Thoracic aorta (tissue), 2 donors: ENCODE data around the gene FN1. TPM values are rescaled to one million over a fixed set of nuclear protein-coding genes. Genes with fewer than 3 reads are reported as not detected.

Experiments
- ATAC-seq: fragments of 150-250 bp; one replicate; pipeline ENCODE4 v1.8.0; 2017; ENCODE audit warnings: low read depth; ENCODE audit not compliant: insufficient number of reproducible peaks, low FRiP score
- DNase-seq: peaks from one replicate; pipeline ENCODE4 v3.0.0-alpha.2; 2020; ENCODE audit warnings: low spot score
- H3K27ac ChIP-seq, 2 donors: fragments of 200-600 bp; sonication (generic); 1 replicate in 1 of 2; 2 replicates in 1 of 2; pipeline ENCODE4 v1.5.1; 2016; ENCODE audit warnings: mild to moderate bottlenecking in 2 of 2, moderate library complexity in 2 of 2
- H3K27me3 ChIP-seq: fragments of 200-600 bp; sonication (generic); replicated peaks from 2 replicates; pipeline ENCODE4 v1.6.0; 2016; ENCODE audit warnings: mild to moderate bottlenecking; ENCODE audit not compliant: insufficient read depth
- H3K36me3 ChIP-seq: fragments of 200-600 bp; sonication (generic); one replicate; pipeline ENCODE4 v1.5.1; 2016
- H3K4me1 ChIP-seq, 2 donors: fragments of 200-600 bp; sonication (generic); 1 replicate in 1 of 2; 2 replicates in 1 of 2; pipeline versions ENCODE4 v1.5.1 to v1.6.0; 2016; ENCODE audit warnings: low read depth in 2 of 2, mild to moderate bottlenecking in 1 of 2; ENCODE audit not compliant: control insufficient read depth in 1 of 2
- H3K4me3 ChIP-seq: fragments of 200-600 bp; sonication (generic); 2 replicates; pipeline ENCODE4 v1.5.1; 2016; ENCODE audit warnings: mild to moderate bottlenecking
- H3K9me3 ChIP-seq: fragments of 200-600 bp; sonication (generic); 2 replicates; pipeline ENCODE4 v1.5.1; 2016
- total RNA-seq, 2 donors: library from RNA; depleted of rRNA; stranded (reverse); fragments of >200 nt; gene quantifications; one replicate each; pipeline versions ENCODE4 v1.1.0 to v1.2.3, GENCODE V29; 2016
- TF ChIP-seq, protein P1 (sequence below): fragments of 200-600 bp; sonication (generic); IDR thresholded peaks from one replicate; pipeline ENCODE4 v1.5.1; 2019; ENCODE audit warnings: antibody characterized with exemption

FN1 gene
- total RNA-seq, 2 donors from 2014 or later, result 6,415 to 8,882 TPM

DNA sequence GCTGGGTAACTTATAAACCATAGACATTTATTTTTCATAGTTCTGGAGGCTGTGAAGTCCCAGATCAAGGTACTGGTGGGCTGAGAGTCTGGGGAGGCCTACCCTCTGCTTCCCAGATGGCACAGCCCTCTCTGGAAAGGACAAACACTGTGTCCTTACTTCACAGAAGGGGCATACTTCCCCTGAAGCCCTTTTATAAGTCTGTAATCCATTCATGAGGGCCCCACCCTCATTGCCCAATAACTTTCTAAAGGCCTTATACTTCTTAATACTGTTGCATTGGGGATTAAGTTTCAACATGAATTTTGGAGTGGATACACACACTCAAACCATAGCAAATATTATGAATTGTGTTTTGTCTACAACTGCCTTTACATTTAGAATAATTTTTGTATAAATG lies 88.0 kb downstream of the FN1 start:
- Histone ChIP-seq H3K27me3 (no peaks in the 10 kb centered on the region), H3K4me1 (no peaks in the 10 kb centered on the region), H3K9me3 (no peaks in the 10 kb centered on the region), H3K27ac (no peak overlapping the region), H3K4me3 (no peak overlapping the region), H3K36me3 (peaks cover 31% of the 10 kb centered on the region)
- TF ChIP-seq, protein P1, sequence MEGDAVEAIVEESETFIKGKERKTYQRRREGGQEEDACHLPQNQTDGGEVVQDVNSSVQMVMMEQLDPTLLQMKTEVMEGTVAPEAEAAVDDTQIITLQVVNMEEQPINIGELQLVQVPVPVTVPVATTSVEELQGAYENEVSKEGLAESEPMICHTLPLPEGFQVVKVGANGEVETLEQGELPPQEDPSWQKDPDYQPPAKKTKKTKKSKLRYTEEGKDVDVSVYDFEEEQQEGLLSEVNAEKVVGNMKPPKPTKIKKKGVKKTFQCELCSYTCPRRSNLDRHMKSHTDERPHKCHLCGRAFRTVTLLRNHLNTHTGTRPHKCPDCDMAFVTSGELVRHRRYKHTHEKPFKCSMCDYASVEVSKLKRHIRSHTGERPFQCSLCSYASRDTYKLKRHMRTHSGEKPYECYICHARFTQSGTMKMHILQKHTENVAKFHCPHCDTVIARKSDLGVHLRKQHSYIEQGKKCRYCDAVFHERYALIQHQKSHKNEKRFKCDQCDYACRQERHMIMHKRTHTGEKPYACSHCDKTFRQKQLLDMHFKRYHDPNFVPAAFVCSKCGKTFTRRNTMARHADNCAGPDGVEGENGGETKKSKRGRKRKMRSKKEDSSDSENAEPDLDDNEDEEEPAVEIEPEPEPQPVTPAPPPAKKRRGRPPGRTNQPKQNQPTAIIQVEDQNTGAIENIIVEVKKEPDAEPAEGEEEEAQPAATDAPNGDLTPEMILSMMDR, result no peak
- DNase-seq, result no peak
- ATAC-seq, result no peak

DNA sequence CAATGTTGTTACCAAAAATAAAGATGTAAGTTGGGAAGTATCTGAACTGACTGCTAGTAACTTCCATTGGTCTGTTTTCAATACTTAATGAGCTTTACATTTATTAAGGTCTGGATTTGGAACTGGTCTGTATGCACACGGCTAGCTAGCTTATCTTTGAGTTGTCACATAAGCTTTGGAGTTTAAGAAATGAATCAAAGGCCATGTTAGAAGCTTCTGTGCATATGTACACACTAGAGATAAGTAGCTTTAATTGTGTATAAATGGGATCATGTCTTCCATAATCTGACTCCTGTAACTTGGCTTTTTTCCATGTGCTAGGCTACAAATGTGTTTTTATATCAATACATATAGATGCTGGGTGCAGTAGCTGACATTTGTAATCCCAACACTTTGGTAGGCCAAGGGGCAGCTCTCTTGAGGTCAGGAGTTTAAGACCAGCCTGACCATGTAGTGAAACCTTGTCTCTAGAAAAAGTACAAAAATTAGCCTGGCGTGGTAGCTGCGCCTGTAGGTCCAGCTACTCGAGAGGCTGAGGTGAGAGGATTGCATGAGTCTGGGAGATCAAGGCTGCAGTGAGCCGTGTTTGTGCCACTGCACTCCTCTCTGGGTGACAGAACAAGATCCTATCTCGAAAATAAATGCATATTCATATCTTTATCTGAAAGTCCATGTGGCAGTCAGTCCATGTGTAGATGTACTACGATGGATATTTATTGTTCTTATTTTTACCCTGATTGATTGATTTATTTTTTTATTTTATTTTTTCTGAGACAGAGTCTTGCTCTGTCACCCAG lies 96.8 kb downstream of the FN1 start:
- DNase-seq, result no peak
- peaks cover 31% of the 10 kb centered on the region for H3K36me3 ChIP-seq

DNA sequence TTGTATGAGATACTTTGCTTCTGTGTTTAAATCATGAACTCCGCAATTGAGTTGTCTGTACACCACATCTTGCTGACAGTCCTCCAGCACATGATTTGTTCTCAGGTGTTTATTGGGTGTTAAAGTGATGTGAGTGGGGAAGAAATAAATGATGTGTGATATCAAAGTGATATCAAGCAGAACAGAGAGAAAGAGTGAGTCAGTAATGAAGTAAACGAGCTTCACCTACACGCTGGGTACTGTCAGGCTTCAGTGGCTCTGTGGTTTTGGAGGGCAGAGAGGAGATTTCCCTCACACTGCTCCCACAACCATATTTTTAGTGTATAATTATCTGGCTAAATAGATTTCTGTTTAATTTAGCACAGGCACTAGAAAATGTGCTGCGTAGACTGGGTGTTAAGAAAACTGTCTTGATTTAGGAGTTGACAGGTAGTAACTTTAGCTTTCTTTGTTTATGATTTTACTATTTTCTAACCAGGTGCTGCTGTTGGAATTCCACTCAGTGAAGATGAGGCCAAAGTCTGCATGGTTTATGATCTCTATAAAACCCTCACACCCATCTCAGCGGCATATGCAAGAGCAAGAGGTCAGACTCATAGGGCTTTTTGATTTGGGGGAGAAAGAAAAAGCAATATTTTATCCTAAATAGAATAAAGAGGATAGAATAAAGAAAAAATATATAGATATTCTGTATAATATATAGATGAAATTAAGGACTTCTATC lies 102.8 kb downstream of the FN1 start:
- no peaks in the 10 kb centered on the region for H3K4me1 ChIP-seq
- TF ChIP-seq, protein P1, result no peak
- ATAC-seq, result no peak
- H3K9me3 ChIP-seq, result no peaks in the 10 kb centered on the region
- H3K27ac ChIP-seq, result no peak overlapping the region
- no peak for DNase-seq
- H3K4me3 ChIP-seq, result no peak overlapping the region
- peaks cover 28% of the 10 kb centered on the region for H3K36me3 ChIP-seq
- H3K27me3 ChIP-seq, result no peaks in the 10 kb centered on the region

More for the DNA sequence above, 96.8 kb downstream of the FN1 start:
- Histone ChIP-seq H3K27me3 (no peaks in the 10 kb centered on the region), H3K4me3 (no peak overlapping the region), H3K9me3 (no peaks in the 10 kb centered on the region), H3K27ac (no peak overlapping the region), H3K4me1 (no peaks in the 10 kb centered on the region)
- TF ChIP-seq, protein P1, result no peak
- ATAC-seq, result no peak

DNA sequence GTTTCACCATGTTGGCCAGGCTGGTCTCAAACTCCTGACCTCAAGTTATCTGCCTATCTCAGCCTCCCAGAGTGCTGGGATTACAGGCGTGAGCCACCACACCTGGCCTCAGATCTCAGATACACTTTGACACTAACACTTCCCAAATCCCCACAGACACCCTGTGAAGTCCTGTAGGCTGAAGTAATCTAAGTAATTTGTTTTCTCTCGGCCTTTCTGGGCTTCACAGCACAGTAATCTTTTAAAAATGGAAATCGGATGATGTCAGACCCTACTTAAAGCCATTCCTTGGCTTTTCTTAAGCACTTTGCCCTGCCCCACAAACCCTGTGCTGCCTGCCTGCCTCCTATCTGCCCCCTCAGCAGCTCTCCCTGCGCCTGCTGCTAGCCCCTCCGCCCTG lies 107.8 kb downstream of the FN1 start:
- peaks cover 0 to 6% of the 10 kb centered on the region in 2 donors for H3K4me1 ChIP-seq
- no peak for DNase-seq
- peaks cover 41% of the 10 kb centered on the region for H3K36me3 ChIP-seq
- no peaks in the 10 kb centered on the region for H3K9me3 ChIP-seq
- H3K27ac ChIP-seq, result no peak overlapping the region
- TF ChIP-seq, protein P1, result no peak
- H3K27me3 ChIP-seq, result no peaks in the 10 kb centered on the region
- H3K4me3 ChIP-seq, result no peak overlapping the region
- ATAC-seq, result no peak

DNA sequence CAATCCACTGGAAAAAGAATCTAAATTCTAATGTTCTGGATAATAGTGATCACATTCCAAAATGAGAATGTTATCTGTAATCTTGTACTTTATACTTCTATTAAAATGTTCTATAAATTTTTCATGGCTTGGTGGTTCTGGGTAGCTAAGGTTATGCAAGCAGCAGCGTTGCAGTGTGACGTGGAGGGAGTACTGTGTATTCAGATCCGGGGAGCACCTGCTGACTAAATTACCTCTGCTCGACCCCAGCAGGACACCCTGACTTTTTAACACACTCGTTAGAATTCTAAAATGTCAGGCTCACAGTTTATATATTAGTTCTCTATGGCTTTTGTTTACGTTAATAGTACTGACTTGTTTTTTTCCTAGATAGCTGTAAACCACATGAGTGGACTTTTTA lies 111.1 kb downstream of the FN1 start:
- Histone ChIP-seq H3K36me3 (peaks cover 47% of the 10 kb centered on the region), H3K4me3 (no peak overlapping the region), H3K27ac (no peak overlapping the region), H3K9me3 (no peaks in the 10 kb centered on the region), H3K27me3 (no peaks in the 10 kb centered on the region), H3K4me1 (peaks cover 0 to 6% of the 10 kb centered on the region in 2 donors)
- ATAC-seq (no peak), DNase-seq (no peak)
- TF ChIP-seq, protein P1, result no peak
